ENCODE data around the gene DCX. TPM values are rescaled to one million over a fixed set of nuclear protein-coding genes. Genes with fewer than 3 reads are reported as not detected.

The DCX gene
- total RNA-seq, 1 donor from 2014 or later: not detected

- intact Hi-C loops (cut with micrococcal nuclease): no loop called here
- no peak overlapping the region for H3K27ac Mint-ChIP-seq
- H3K36me3 Mint-ChIP-seq (ENCODE audit: low read depth): no peaks in the 10 kb centered on the region
- DNase-seq (no peak), ATAC-seq (ENCODE audit: low read depth) (no peak)
- CTCF ChIA-PET: no interaction called here
- H3K9me3 Mint-ChIP-seq: no peaks in the 10 kb centered on the region
- H3K27me3 Mint-ChIP-seq: no peaks in the 10 kb centered on the region
- POLR2A ChIA-PET: no interaction called here
- H3K4me1 Mint-ChIP-seq: no peaks in the 10 kb centered on the region
- TF ChIP-seq CTCF (IDR thresholded peaks at IDR 0.05): no peak
- no peak overlapping the region for H3K4me3 Mint-ChIP-seq
Measured at GRCh38 chrX:111329370-111329769, 82.6 kb downstream of the DCX start.

- no peak for TF ChIP-seq CTCF (IDR thresholded peaks at IDR 0.05)
- Mint-ChIP-seq H3K27ac (no peak overlapping the region), H3K4me1 (no peaks in the 10 kb centered on the region), H3K4me3 (no peak overlapping the region), H3K27me3 (no peaks in the 10 kb centered on the region), H3K36me3 (ENCODE audit: low read depth) (no peaks in the 10 kb centered on the region), H3K9me3 (no peaks in the 10 kb centered on the region)
- ChIA-PET POLR2A (no interaction called here), CTCF (no interaction called here)
- no peak for ATAC-seq (ENCODE audit: low read depth)
- intact Hi-C loops (cut with micrococcal nuclease): no loop called here
- no peak for DNase-seq
Measured at GRCh38 chrX:111328858-111329257, 83.1 kb downstream of the DCX start.

GRCh38 chrX:111322231-111322855 is 89.6 kb downstream of the DCX start:
- CTCF ChIA-PET: no interaction called here
- ATAC-seq (ENCODE audit: low read depth): no peak
- no peaks in the 10 kb centered on the region for H3K4me1 Mint-ChIP-seq
- no peak overlapping the region for H3K27ac Mint-ChIP-seq
- H3K4me3 Mint-ChIP-seq: no peak overlapping the region
- no peak for TF ChIP-seq CTCF (IDR thresholded peaks at IDR 0.05)
- no peaks in the 10 kb centered on the region for H3K27me3 Mint-ChIP-seq
- intact Hi-C loops (cut with micrococcal nuclease): no loop called here
- H3K9me3 Mint-ChIP-seq: no peaks in the 10 kb centered on the region
- POLR2A ChIA-PET: no interaction called here
- no peak for DNase-seq
- H3K36me3 Mint-ChIP-seq (ENCODE audit: low read depth): no peaks in the 10 kb centered on the region

- ChIA-PET CTCF (no interaction called here), POLR2A (no interaction called here)
- ATAC-seq (ENCODE audit: low read depth): no peak
- H3K4me3 Mint-ChIP-seq: no peak overlapping the region
- H3K36me3 Mint-ChIP-seq (ENCODE audit: low read depth): no peaks in the 10 kb centered on the region
- no peak for TF ChIP-seq CTCF (IDR thresholded peaks at IDR 0.05)
- H3K27ac Mint-ChIP-seq: no peak overlapping the region
- no peaks in the 10 kb centered on the region for H3K9me3 Mint-ChIP-seq
- DNase-seq: no peak
- no peaks in the 10 kb centered on the region for H3K27me3 Mint-ChIP-seq
- no peaks in the 10 kb centered on the region for H3K4me1 Mint-ChIP-seq
- intact Hi-C loops (cut with micrococcal nuclease): no loop called here
Measured at GRCh38 chrX:111319451-111319850, 92.5 kb downstream of the DCX start.

GRCh38 chrX:111318901-111319300 is 93.1 kb downstream of the DCX start:
- Mint-ChIP-seq H3K9me3 (peaks cover 2% of the 10 kb centered on the region), H3K4me1 (no peaks in the 10 kb centered on the region), H3K27me3 (no peaks in the 10 kb centered on the region), H3K4me3 (no peak overlapping the region), H3K36me3 (ENCODE audit: low read depth) (no peaks in the 10 kb centered on the region), H3K27ac (no peak overlapping the region)
- POLR2A ChIA-PET: no interaction called here
- intact Hi-C loops (cut with micrococcal nuclease): no loop called here
- TF ChIP-seq CTCF (IDR thresholded peaks at IDR 0.05): no peak
- CTCF ChIA-PET: no interaction called here
- no peak for ATAC-seq (ENCODE audit: low read depth)
- no peak for DNase-seq
